NCI-H1048 (cell line): ENCODE data around the gene SBNO1.
"Not testable (repeated sequence)": the region's sequence is repeated elsewhere in the genome, so short reads cannot be mapped to it uniquely, and the experiment has no call there.

Source experiments
- DNase-seq: peaks from one replicate; lab custom pipeline; 2025; lab: John Stamatoyannopoulos, UW

Gene SBNO1

GRCh38 chr12:123248996-123249741, 115.5 kb downstream of the SBNO1 start:
- DNase-seq: not testable (repeated sequence)

GRCh38 chr12:123248129-123248528, 116.5 kb downstream of the SBNO1 start:
- not testable (repeated sequence) for DNase-seq

- DNase-seq: no peak
Observed at GRCh38 chr12:123245678-123246077, 119.0 kb downstream of the SBNO1 start.

GRCh38 chr12:123243671-123244262, 120.9 kb downstream of the SBNO1 start:
- DNase-seq: no peak

GRCh38 chr12:123242116-123242904, 122.3 kb downstream of the SBNO1 start:
- no peak for DNase-seq
